H7 (cell line): ENCODE measurements around the gene COX7B. TPM values are rescaled to one million over a fixed set of nuclear protein-coding genes. Genes with fewer than 3 reads are reported as not detected.

Experiments used
- total RNA-seq: library from RNA; depleted of rRNA; stranded (reverse); fragments of >200 nt; shearing (Covaris generic); gene quantifications from 2 replicates; pipeline ENCODE4 v1.2.3, GENCODE V29; 2014; rRNA removed

Gene COX7B
- total RNA-seq, 1 experiment from 2014 or later, result 220 TPM

Other genes with a start within 250 kb of the COX7B start
- 24.5 and 33.8 TPM in 2 replicates for gene ATRX, start 113.3 kb upstream of the COX7B start, total RNA-seq
- gene MAGT1, start 4.0 kb upstream of the COX7B start, total RNA-seq, result 39.5 and 44.8 TPM in 2 replicates
- gene ATP7A, start 11.2 kb downstream of the COX7B start, total RNA-seq, result 2.1 and 2.5 TPM in 2 replicates
- gene PGAM4, start 70.2 kb downstream of the COX7B start, total RNA-seq, result 0.26 and 0.28 TPM in 2 replicates
- gene PGK1, start 204.8 kb downstream of the COX7B start, total RNA-seq, result 396 and 534 TPM in 2 replicates
- gene TAF9B, start 240.2 kb downstream of the COX7B start, total RNA-seq, result 29.4 and 41.5 TPM in 2 replicates